GM20000 (cell line): ENCODE measurements around the gene ADNP.

ENCODE experiments used
- DNase-seq: peaks from one replicate; pipeline ENCODE4 v3.0.0; 2012; ENCODE audit warnings: low spot score
- TF ChIP-seq, protein P1 (sequence below): IDR thresholded peaks from 2 replicates; pipeline ENCODE4 v1.5.1; 2012; ENCODE audit warnings: mild to moderate bottlenecking, control low read depth; ENCODE audit errors: extremely low read depth, missing control alignments

ADNP gene

DNA sequence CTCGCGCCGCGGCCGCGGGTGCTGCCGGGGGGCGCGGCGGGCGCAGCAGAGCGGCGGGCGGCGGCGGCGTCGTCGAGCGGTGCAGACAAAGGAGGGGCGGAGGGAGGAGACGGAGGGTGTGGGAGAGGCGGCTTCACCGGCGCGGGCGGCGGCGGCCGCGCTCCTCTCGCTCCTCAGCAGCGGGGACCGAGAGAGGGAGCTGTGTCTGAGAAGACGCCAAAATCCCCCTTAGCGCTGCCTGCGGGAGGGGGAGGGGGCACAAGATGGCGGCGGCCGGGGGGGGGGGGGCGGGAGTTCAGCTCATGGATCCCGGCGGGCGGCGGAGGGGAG lies 296 bp downstream of the ADNP start:
- TF ChIP-seq, protein P1, sequence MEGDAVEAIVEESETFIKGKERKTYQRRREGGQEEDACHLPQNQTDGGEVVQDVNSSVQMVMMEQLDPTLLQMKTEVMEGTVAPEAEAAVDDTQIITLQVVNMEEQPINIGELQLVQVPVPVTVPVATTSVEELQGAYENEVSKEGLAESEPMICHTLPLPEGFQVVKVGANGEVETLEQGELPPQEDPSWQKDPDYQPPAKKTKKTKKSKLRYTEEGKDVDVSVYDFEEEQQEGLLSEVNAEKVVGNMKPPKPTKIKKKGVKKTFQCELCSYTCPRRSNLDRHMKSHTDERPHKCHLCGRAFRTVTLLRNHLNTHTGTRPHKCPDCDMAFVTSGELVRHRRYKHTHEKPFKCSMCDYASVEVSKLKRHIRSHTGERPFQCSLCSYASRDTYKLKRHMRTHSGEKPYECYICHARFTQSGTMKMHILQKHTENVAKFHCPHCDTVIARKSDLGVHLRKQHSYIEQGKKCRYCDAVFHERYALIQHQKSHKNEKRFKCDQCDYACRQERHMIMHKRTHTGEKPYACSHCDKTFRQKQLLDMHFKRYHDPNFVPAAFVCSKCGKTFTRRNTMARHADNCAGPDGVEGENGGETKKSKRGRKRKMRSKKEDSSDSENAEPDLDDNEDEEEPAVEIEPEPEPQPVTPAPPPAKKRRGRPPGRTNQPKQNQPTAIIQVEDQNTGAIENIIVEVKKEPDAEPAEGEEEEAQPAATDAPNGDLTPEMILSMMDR, result no peak
- DNase-seq, result peak; percentile 81

DNA sequence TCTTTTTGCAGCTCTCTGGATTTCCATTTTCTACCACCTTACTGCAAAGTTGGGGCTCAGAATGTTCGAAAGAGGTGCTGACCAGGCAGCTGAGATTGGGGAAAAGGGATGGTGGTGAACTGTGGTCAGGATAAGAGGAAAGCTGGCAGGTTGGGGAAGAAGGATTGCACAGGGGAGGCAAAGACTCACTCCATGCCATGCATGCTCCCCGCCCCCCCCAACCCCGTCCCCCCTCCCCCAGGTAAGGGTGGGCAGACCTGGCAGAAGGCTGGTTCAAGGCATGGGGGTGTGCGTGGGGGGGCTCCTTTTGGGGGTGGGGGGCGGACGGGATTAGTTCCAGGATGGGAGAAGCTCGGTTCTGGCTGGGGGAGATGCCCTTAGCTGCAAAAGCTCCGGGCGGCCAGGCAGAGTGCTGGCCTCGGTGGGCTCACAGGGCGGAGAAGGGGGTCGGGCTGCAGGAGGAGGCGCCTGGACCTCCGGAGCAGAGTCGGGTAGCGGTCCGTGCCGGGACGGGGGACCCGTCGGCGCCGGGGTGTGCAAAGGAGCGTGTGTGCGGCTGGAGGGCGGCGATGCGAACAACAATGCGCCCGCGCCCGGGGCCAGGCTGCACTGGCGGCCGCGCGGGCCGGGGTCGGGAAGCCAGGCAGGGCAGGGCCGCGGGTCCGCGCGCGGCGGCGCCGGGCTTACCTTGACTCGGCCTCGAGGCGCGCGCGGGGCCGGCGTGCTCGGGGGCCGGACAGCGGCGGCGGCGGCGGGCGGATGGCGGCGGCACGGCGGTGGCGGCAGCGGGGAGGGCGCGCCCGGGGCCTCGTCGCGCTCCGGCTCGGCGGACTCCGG lies 880 bp downstream of the ADNP start:
- TF ChIP-seq, protein P1, result no peak
- DNase-seq, result no peak

DNA sequence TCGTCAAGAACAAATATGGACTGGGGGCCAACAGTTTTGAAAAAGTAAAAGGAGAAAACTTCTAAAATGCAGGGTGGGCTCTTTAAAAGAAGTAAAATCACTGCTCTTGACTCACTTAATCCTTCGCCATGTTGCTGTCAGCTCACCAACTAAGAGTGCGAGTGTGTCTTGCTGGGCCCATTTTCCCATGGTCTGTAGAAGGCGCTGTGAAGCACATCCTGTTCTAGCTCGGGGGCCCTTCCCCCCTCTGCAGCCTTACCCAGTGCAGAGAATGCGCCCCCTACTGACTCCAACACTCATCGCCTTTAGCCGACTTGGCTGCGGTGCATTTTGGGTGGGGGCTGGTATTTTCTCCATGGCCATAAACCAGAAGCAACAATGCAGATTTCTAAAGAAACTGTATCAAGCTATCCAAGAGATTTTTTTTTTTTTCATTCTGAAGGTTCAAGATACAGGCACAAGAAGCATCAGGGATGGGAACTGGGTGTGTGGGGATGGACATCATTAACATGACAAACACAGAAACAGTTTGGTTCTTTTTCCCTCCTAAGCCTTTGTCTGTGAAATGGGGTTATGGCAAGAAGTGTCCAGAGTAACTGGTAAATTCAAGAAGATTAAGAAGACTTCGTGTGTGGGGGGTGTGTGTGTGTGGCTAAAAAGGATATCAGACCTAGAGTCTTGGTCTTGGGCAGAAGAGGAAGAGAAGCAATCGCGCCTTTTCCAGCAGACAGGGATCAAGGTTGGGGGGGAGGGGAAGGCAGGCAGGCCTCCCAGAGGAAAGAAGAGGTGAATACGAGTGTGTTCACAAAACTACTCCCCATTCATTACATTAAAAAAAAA lies 1.7 kb downstream of the ADNP start:
- TF ChIP-seq, protein P1, result peak; percentile 92
- peak; percentile 87 for DNase-seq

DNA sequence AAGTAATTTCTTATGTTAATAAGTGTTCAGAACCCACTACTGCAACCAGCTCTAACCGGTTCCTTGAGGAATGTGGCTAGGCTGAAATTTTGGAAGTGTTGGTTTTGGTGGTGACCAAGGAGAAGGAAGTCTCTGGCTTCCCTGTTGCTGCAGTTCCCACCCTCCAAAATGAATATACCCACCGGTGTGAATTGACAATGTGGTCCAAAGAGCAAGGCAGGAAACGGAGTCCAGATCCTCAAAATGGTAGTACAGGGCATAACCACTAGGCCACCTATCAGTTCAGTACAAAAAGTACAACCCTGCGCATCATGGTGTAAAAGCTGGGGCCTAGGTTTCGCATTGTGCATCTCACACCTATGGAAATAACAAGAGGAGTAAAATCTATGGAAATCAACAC lies 2.8 kb downstream of the ADNP start:
- DNase-seq, result no peak
- TF ChIP-seq, protein P1, result no peak

DNA sequence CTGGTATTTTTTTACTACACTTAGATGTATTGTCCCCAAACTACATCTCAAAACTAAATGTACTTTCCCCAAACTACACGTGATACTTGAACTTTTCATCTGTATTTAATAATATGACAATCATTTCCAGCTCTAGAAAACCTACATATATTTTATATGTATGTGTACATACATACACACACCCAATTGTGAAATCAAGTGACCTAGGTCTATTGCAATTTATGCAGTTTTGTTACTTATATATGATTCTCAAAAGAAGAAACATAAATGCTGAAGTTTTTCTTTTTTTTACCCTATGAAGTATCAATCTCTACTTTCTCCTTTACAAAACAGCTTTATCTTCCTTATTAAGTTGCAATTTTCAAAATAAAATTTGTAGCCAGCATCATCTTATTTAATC lies 4.7 kb downstream of the ADNP start:
- TF ChIP-seq, protein P1, result no peak
- no peak for DNase-seq

DNA sequence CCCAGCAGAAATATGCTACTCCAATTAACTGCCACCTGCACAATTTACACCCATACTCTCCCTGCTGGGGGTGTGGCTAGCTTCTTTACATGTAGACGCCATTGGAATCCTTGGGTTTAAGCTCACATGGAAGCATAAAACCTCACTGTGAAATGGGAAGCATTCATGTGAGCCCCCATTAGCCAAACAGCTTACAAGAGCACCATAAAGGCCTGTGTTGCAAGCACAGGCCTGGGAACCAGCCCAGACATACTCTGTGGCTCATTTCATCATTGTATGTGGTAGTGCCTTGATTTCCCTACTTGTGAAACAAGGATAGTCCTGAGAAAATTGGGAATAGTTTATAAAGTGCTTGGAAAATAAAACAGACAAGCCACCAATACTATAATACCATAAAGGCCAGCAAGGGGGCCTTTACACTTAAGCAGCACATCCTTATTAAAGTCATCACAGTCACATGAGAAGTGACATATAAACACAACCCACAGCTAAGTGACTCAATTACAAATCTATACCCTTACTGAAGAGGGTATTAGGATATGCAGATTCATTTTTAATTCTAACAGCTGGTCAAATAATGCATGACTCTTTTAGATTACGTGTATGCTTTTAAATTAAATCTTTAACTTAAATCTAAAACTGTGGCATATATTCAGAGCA lies 6.8 kb downstream of the ADNP start:
- no peak for DNase-seq
- TF ChIP-seq, protein P1, result no peak
